Pulmonary artery endothelial cell (primary cell): ENCODE results near the gene CFAP100. TPM values are rescaled to one million over a fixed set of nuclear protein-coding genes. Genes with fewer than 3 reads are reported as not detected.

Experiments
- DNase-seq: peaks from one replicate; pipeline ENCODE4 v3.0.0-alpha.2; 2011; ENCODE audit warnings: low read depth, low spot score
- total RNA-seq: library from RNA; depleted of rRNA; stranded (reverse); fragments of >200 nt; gene quantifications from 2 replicates; pipeline ENCODE4 v1.2.3, GENCODE V29; 2014

CFAP100 gene
- total RNA-seq, 1 donor from 2014 or later = not detected

GRCh38 chr3:126399756-126400155, 5.0 kb downstream of the CFAP100 start:
- no peak for DNase-seq

GRCh38 chr3:126401611-126402160, 7.0 kb downstream of the CFAP100 start:
- DNase-seq = no peak

- no peak for DNase-seq
Measured at GRCh38 chr3:126402178-126402577, 7.5 kb downstream of the CFAP100 start.

GRCh38 chr3:126402666-126403302, 8.1 kb downstream of the CFAP100 start:
- DNase-seq = no peak

GRCh38 chr3:126406389-126407296, 11.9 kb downstream of the CFAP100 start:
- no peak for DNase-seq

- no peak for DNase-seq
Measured at GRCh38 chr3:126407412-126408044, 12.8 kb downstream of the CFAP100 start.

- DNase-seq = no peak
Measured at GRCh38 chr3:126408099-126408498, 13.4 kb downstream of the CFAP100 start.

- DNase-seq = no peak
Measured at GRCh38 chr3:126412841-126413692, 18.4 kb downstream of the CFAP100 start.

- no peak for DNase-seq
Measured at GRCh38 chr3:126413693-126414080, 19.0 kb downstream of the CFAP100 start.

- no peak for DNase-seq
Measured at GRCh38 chr3:126414406-126414805, 19.7 kb downstream of the CFAP100 start.

GRCh38 chr3:126414961-126415660, 20.4 kb downstream of the CFAP100 start:
- no peak for DNase-seq

- no peak for DNase-seq
Measured at GRCh38 chr3:126415661-126416591, 21.2 kb downstream of the CFAP100 start.

GRCh38 chr3:126416943-126417342, 22.2 kb downstream of the CFAP100 start:
- no peak for DNase-seq

GRCh38 chr3:126417515-126417914, 22.8 kb downstream of the CFAP100 start:
- no peak for DNase-seq

GRCh38 chr3:126417981-126418530, 23.3 kb downstream of the CFAP100 start:
- no peak for DNase-seq

GRCh38 chr3:126418661-126419131, 24.0 kb downstream of the CFAP100 start:
- no peak for DNase-seq

GRCh38 chr3:126419151-126419703, 24.5 kb downstream of the CFAP100 start:
- no peak for DNase-seq
